Omental fat pad (tissue), 4 donors: ENCODE data around the gene NCOA5. TPM values are rescaled to one million over a fixed set of nuclear protein-coding genes. Genes with fewer than 3 reads are reported as not detected.

ENCODE experiments used
- ATAC-seq: fragments of 150-250 bp; one replicate; pipeline ENCODE4 v1.9.1; 2016; ENCODE audit warnings: mild to moderate bottlenecking, moderate library complexity; ENCODE audit not compliant: low FRiP score
- DNase-seq: peaks from one replicate; pipeline ENCODE4 v3.0.0-alpha.2; 2019; ENCODE audit warnings: low spot score
- total RNA-seq, 4 donors: library from RNA; depleted of rRNA; stranded (reverse); fragments of >200 nt; gene quantifications; one replicate each; pipeline ENCODE4 v1.1.0, GENCODE V29; 2016
- TF ChIP-seq, protein P1 (sequence below), 3 donors: fragments of 450-650 bp; IDR thresholded peaks; one replicate each; pipeline ENCODE4 v1.5.1; 2016 to 2017; ENCODE audit warnings: antibody characterized with exemption in 3 of 3, mild to moderate bottlenecking in 3 of 3, moderate library complexity in 2 of 3

NCOA5 gene
- total RNA-seq, 4 donors from 2014 or later = 19.3 to 41.1 (median 23.2) TPM

DNA sequence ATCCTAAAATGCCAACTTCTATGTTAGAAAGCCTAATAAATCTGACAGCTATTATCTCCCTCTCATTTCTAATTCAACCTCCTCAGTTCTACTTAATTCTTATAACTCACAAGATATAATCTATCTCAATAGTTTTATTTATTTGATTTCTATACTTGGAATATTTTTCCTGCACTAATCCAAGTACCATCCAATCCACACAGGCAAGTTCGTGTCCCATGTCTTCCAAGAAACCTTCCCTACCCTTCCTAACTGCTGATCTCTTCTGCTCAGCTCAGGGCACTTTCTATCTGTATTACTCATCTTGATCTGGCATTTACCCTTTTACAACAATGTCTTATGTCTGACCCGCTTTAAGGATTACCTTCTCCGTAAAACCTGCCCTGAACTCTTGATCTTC is 18.2 kb downstream of the NCOA5 start:
- TF ChIP-seq, protein P1, sequence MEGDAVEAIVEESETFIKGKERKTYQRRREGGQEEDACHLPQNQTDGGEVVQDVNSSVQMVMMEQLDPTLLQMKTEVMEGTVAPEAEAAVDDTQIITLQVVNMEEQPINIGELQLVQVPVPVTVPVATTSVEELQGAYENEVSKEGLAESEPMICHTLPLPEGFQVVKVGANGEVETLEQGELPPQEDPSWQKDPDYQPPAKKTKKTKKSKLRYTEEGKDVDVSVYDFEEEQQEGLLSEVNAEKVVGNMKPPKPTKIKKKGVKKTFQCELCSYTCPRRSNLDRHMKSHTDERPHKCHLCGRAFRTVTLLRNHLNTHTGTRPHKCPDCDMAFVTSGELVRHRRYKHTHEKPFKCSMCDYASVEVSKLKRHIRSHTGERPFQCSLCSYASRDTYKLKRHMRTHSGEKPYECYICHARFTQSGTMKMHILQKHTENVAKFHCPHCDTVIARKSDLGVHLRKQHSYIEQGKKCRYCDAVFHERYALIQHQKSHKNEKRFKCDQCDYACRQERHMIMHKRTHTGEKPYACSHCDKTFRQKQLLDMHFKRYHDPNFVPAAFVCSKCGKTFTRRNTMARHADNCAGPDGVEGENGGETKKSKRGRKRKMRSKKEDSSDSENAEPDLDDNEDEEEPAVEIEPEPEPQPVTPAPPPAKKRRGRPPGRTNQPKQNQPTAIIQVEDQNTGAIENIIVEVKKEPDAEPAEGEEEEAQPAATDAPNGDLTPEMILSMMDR (IDR thresholded peaks at IDR 0.05) = no peak
- no peak for ATAC-seq
- no peak for DNase-seq

DNA sequence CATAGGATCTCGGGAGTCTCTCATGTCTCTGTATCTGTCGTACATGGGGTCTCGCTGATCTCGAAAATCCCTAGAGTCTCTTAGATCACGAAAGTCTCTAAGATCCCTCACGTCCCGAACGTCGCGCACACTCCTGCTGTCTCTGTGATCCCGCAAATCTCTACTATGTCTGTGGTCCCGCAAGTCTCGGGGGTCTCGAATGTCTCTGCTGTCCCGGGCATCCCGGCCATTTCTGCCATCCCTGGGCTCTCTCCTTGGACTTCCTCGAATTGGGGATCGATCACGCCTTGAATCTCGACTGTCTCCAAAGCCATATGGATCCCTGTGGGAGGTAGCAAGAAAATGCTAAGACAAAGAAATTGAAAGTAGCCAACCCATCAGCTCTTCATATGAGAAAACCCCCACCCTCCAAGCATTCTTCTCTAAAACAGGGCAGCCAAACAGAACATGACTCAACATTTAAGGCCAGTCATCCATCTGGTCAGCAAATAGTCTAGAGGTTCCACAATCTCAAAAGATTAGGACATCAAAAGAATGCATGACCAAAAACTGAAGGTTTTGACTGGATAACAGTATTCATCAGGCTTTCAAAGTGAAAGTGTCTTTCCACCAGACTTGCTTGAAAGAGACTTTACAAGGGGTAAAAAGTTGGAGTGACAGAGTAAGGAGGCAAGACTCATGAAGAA is 19.4 kb downstream of the NCOA5 start:
- ATAC-seq = no peak
- TF ChIP-seq, protein P1 (IDR thresholded peaks at IDR 0.05) = no peak
- DNase-seq = no peak

DNA sequence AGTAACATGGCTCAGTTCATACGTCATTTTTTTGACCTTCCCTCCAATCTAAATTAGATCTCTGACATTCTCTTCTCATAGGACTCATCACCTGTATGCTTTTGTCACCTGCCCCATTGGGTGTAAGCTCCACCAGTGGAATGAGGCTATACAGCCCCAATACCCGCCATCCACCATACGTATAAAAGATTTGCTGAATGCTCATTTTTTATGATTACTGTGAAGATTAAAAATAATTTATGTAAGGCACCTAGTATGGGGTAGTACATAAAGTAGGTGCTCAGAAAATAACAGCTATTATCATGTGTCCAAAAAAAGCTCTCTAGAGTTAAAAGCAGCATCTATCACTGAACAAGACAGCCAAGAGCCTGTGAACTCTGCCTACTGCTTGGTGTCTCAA is 24.1 kb downstream of the NCOA5 start:
- TF ChIP-seq, protein P1 (IDR thresholded peaks at IDR 0.05) = no peak
- ATAC-seq = no peak
- DNase-seq = no peak

DNA sequence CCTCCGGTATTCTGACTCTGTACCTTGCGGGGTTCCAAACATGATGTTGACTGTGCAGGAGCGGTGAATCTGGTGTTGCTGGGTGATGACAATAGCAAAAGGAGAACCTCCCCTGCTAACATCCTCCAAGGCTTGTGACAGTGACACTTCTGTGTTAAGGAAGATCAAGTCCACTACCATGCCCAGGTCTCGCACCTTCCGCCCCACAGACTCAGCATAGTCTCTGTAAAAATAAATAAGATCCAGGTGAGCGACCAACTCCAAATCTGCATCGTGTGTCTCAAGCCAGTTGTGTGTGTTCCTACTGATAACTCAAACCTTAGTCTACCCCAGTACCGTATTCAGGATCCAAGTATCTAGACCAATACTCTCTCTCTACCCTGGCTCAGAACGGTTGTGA is 24.8 kb downstream of the NCOA5 start:
- ATAC-seq (no peak), DNase-seq (no peak)
- TF ChIP-seq, protein P1 (IDR thresholded peaks at IDR 0.05) = no peak

DNA sequence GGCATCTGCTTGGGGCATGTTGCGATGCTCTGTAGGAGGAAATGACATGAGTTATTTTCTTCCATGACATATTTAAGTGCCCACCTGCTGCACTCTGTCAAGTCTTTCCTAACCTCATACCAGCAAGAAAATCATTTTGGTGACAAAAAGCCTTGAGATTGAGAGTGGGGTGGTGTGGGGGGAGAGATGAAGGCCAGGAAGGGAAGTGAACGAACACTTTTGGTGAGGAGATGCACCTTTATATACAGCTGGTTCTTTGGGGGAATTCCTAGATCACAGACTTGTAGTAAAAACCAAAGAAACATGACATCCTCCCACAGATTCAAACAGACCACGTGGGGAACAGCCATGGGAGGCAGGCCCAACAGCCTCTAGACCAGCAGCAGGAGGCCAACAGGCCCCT is 26.1 kb downstream of the NCOA5 start:
- TF ChIP-seq, protein P1 (IDR thresholded peaks at IDR 0.05) = no peak
- no peak for DNase-seq
- ATAC-seq = no peak

DNA sequence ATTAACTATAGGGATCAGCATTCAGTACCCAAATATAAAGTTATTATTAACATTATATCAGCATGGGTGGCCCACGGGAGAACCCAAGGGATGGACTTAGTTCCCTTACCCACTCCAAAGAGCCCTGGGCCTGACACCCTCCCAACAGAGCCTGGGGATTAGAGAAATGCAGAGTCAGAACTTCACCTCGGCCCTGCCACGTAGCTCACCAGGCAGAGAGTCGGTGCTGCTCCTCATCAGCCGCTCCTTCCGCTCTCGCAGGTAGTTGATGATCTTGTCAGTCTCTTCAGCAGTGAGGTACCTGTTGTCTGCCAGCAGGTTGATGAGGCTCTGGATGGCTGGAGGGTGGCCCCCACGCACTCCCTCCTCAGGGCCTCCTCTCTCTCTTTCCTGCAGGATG is 26.6 kb downstream of the NCOA5 start:
- ATAC-seq (no peak), DNase-seq (no peak)
- TF ChIP-seq, protein P1 (IDR thresholded peaks at IDR 0.05) = no peak

DNA sequence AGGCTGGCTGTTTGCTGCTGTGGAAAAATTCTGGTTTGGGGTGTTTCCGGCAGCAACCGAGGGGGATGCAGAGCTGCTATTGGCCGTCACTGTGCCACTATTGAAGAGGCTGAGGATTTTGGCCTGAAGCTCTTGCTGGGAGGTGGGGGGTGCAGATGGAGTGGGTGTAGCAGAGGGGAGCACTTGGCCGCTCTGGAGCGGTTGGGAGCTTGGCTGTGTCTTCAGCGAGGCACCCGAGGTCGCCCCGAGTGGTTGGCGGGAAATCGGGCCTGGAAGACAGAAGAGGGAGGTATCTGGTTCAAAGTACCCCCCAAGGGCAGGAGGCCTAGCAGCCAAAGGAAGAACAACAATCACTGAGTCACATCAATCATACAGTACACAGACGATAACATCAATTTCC is 27.1 kb downstream of the NCOA5 start:
- ATAC-seq (no peak), DNase-seq (no peak)
- TF ChIP-seq, protein P1 (IDR thresholded peaks at IDR 0.05) = no peak
